Prostate gland (tissue), 2 donors: ENCODE measurements around the gene NPB.

ENCODE experiments used
- POLR2A ChIP-seq: fragments of 450-650 bp; IDR thresholded peaks from one replicate; pipeline ENCODE4 v1.6.1; 2016; ENCODE audit warnings: antibody characterized with exemption, mild to moderate bottlenecking
- POLR2AphosphoS5 ChIP-seq: sonication (generic); formaldehyde crosslinking; IDR thresholded peaks from one replicate; pipeline ENCODE4 v1.6.1; 2017; ENCODE audit warnings: antibody characterized with exemption
- TF ChIP-seq, protein P1 (sequence below), 4 experiments: fragments of 200-600 bp in 2 of 4; fragments of 450-650 bp in 2 of 4; sonication (generic) in 2 of 4; IDR thresholded peaks; 1 replicate in 3 of 4; 2 replicates in 1 of 4; pipeline ENCODE4 v1.5.1; 2016 to 2019; ENCODE audit warnings: antibody characterized with exemption in 4 of 4, mild to moderate bottlenecking in 2 of 4, moderate library complexity in 2 of 4

DNA sequence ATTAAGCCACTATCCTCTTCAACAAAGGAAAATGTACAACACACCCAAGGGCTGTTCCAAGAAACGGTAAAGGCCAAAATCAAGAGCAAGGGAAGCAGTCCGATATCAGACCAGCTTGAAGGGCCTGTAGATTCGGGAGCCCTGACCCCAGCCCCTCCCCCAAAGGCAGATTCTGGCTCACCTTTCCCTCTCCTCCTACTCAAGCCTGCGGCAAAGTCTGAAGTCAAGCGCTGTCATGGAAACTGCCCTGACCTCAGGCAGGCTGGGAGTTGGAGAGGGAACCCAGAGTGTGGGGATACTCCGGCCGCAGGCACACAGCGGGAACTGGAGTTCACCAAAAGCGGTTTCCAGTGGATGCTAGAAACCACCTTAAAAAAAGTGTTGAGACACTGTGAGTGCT lies 12.4 kb upstream of the NPB start:
- no peak for TF ChIP-seq POLR2AphosphoS5
- TF ChIP-seq, protein P1, sequence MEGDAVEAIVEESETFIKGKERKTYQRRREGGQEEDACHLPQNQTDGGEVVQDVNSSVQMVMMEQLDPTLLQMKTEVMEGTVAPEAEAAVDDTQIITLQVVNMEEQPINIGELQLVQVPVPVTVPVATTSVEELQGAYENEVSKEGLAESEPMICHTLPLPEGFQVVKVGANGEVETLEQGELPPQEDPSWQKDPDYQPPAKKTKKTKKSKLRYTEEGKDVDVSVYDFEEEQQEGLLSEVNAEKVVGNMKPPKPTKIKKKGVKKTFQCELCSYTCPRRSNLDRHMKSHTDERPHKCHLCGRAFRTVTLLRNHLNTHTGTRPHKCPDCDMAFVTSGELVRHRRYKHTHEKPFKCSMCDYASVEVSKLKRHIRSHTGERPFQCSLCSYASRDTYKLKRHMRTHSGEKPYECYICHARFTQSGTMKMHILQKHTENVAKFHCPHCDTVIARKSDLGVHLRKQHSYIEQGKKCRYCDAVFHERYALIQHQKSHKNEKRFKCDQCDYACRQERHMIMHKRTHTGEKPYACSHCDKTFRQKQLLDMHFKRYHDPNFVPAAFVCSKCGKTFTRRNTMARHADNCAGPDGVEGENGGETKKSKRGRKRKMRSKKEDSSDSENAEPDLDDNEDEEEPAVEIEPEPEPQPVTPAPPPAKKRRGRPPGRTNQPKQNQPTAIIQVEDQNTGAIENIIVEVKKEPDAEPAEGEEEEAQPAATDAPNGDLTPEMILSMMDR (IDR thresholded peaks at IDR 0.05), result no peak
- TF ChIP-seq POLR2A, result no peak
